Adipose tissue (tissue), 3 donors: ENCODE measurements around the gene POU2F3. TPM values are rescaled to one million over a fixed set of nuclear protein-coding genes. Genes with fewer than 3 reads are reported as not detected.

Experiments
- H3K27ac ChIP-seq: one replicate; pipeline ENCODE4 v1.5.1; 2013; ENCODE audit warnings: low read depth, low read length
- WGBS, 3 donors: extraction: QIAGEN DNeasy Blood & Tissue Kit; methylation state at CpG; one replicate each; pipeline ENCODE4 v1.1.7; 2013; 5-methylcytosine and 5-hydroxymethylcytosine counted together
- polyA plus RNA-seq, 3 donors: library from polyadenylated mRNA; stranded (reverse); fragments of 200-250 nt; gene quantifications; one replicate each; pipeline ENCODE4 v1.2.3, GENCODE V29; 2013
- donor health status: healthy with polysubstance abuse.
- donor health status: Bipolar disorder and iron deficiency.
- donor health status: healthy.

Gene POU2F3
- polyA plus RNA-seq, 3 donors: 0.08 to 0.16 TPM; not detected in 1

DNA sequence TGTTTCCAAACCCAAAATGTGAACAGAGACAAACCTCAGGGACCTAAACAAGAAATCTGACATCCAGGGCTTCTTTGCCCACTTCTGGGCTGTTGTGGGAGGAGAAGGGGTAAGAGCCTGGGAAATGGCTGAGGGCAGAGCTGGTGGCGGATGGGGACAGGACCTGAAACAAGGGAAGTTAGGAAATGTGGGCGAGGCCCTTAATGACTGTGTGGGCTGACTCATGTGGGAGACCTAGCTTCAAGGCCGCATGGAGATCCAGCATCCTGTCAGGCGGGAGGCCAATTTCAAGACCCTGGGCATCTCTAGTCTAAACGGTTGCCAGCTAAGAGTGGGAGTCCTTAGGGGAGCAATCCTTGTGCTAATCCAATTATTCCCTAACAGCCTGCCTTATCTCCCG is 31.2 kb upstream of the POU2F3 start:
- WGBS, 3 donors: 15 to 42% (median 25%) methylated on average over 6 of the region's 6 CpGs
- no peak overlapping the region for H3K27ac ChIP-seq

DNA sequence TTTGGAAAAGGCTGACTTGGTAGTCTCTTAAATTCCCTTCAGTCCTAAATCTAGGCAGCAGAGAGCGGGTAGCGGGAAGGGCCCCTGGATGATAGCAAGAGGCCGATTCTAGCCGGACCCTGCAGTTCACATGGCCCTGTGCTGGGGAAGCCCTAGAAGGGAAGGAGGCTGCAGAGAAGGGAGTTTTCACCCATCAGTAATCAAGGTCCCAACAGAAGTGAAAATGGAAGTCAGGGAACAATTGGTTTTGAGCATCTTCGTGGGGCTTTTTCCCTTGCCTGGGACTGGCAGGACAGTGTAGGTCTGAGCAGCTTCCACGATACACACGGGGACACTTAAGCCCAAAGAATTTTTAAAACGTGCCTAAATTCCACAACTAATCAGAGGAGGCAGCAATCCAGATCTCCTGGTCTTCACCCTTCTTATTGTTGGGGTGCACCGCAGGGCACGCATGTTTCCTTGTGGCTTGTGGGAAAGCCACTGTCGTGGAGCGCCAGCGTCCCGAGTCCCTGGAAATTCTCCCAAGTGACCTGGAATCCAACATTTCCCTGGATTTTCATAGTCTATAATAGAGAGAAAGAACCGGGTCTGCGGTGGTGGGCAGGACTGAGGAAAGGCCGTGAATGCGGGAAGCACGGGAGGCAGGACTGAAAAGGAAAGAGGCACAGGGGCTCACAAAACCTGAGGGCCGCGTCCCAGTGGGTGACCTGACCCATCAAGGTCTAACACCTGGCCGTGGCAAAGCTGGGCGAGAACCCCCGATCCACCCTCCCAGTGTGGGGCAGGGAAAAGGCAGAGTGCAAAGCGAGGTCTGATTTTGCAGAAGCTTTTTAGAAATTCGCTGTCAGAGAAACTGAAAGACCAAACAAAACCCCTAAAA is 30.0 kb upstream of the POU2F3 start:
- 13 to 14% (median 14%) methylated on average over 26 of the region's 26 CpGs for WGBS, 3 donors
- peak overlapping the region; percentile 58 for H3K27ac ChIP-seq

DNA sequence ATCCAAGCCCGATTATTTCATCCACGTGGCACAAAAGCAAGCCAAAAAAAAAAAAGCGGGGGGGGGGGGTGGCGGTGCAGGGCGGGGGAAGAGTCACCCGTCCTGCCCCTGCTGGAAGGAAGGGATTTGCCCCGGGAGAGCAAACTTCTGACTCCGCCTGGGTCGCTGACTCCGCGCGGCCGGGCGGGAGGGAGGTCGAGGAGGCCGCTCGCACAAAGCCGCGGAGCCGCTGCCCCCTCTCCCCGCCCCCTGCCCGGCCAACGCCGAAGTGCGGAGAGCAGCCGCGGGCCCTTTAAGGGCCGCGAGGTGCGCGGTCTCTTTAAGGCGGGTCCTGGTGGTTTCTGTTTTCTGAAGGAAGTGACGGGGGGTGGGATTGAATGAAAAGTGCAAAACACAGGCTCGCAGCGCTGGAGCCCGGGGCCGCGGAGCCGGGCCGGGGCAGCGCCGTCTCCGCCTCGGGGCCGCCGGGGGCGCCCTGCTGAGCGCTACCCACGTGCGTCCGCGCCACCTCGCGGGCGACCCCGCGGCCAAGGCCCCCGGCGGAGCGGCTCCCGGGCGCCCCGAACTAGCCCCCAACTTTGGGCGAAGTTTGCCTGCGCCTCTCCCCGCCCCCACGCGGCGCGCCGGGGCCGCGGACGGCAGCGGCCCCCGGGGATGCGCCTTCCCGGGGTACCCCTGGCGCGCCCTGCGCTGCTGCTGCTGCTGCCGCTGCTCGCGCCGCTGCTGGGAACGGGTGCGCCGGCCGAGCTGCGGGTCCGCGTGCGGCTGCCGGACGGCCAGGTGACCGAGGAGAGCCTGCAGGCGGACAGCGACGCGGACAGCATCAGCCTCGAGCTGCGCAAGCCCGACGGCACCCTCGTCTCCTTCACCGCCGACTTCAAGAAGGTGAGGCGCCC is 29.1 kb upstream of the POU2F3 start, which contains the start of gene OAF:
TSS of gene OAF (plus strand) at position 407 of the 896 bp plus-strand sequence. CDS start at position 655, 248 bp downstream.
- WGBS, 3 donors: 0 to 1% (median 1%) methylated on average over 69 to 108 of the region's 108 CpGs

DNA sequence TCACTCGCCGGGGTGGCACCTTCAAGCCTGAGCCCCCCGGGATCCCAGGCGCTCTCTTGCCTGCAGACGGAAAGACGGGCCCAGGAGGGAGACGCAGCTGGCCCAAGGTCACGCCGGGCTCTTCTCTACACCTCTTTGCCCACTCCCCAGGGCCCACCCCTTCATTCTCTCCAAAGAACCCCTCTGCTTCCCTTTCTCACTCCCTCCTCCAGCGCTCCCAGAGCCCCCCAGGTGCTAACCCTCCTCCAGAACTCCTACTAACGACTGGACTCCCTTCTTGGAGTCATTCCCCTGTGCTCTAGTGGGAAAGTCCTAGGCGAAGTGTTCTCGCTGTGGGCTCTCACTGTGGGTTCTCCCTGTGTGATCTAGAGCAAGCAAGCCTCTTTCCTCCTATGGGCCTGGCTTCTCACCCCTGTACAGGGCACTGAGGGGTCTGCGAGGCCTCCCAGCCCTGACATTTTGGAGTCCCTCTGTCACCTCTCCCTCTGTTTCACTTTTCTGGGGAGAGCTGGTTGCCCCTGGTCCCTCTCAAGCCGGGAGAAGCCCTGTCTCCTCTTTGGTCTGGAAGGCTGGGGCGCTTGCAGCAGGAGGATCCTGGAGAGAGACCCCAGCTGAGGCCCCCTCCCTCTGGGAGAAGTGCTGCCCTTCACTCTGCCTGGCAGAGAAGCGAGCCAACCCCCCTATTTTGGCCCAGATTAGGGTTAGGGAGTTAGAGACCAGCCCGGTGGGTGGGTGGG is 28.2 kb upstream of the POU2F3 start:
- H3K27ac ChIP-seq: peak overlapping the region; percentile 11
- WGBS, 3 donors: 7 to 10% (median 10%) methylated on average over 16 to 18 of the region's 18 CpGs

More for the DNA sequence above, 29.1 kb upstream of the POU2F3 start, which contains the start of gene OAF:
- peak within 1 kb of the TSS; percentile 58 for H3K27ac ChIP-seq

DNA sequence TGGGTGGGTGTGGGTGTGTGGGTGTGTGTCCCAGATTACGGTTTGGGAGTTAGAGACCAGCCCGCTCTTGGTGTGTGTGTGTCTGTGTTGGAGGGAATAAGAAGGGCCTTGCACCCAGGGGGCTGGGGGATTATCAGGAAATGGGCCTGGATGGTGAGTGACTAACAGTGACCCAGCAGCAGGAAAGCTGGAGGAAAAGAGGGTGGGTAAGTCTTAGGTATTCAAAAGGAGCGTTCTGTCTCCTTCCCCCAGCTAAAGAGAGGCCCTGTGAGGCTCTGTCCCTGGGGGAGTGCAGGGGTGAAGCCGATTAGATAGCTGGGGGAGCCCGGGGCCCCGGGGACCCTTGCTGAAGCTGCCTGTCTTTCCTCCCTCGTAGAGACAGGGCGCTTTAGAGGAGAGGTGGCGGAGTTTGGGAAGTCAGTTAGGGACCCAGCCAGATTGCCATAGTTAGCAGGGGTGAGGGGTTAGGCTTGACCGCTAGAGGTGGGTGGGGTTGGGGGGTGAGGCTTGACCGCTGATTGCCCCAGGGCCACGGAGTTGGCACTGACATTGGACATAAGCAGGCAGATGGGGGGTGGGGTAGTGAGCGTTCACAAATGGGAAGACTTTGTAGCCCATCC is 27.6 kb upstream of the POU2F3 start:
- 27 to 44% (median 35%) methylated on average over 11 to 13 of the region's 13 CpGs for WGBS, 3 donors
- H3K27ac ChIP-seq: peak overlapping the region; percentile 4

DNA sequence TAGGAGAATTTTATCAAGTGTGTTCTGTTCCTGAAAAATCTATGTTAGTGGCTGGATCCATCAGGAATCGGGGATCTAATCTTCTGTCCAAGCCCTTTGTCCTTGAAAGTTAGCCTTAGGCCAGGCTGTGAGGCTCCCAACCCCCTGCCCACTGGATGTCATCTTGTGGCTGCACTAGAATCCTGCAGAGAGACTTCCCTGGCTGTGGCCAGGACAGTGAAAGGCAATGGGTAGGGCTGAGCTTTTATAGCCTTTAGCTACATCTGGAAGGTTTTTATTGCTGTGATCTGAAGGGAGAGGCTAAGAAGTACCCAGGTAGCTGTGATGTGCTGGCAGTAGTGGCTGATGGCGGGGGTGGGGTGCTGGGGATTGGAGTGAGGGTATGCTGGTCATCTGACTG is 27.0 kb upstream of the POU2F3 start:
- WGBS, 3 donors: 57 to 84% (median 63%) methylated on average over 2 of the region's 2 CpGs
- no peak overlapping the region for H3K27ac ChIP-seq

DNA sequence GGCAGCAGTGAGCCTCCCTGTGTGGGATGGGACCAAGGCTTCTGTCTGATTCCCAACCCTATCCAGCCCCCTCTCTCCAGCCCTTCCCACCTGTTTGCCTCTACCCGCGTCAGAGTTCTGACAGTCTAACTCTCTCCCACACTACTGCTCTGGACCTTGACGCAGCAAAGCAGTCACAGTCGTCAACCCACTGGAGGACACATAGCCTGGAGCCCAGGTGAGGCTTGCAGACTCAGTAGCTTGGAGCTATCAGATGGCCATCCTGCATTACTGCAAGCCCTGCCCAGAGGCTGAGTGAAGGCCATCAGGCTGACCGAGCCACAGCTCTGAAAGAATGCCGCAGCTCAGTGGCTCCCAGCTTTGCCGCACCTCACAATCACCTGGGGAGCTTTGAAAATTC is 25.4 kb upstream of the POU2F3 start:
- no peak overlapping the region for H3K27ac ChIP-seq
- WGBS, 3 donors: 40 to 89% (median 85%) methylated on average over 7 of the region's 7 CpGs

DNA sequence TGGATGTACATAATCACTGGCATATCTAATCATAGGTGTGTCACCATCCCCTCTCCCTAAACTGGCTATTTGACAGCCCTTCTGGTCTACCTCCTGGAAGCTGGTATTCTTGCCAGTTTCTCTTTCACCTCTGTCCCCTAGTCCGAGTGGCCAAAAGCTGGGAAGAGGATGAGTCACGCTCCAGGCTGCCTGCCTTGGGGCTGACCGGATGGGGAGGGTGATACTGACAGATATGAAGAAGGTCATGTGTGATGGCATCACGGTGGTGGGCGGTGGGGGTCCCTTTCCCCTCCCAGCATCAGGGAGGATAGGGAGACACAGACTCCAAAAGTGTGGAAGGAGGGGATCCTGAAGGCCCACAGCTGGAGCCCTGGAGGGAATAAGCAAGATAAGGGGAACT is 24.3 kb upstream of the POU2F3 start:
- 55 to 66% (median 58%) methylated on average over 5 of the region's 5 CpGs for WGBS, 3 donors
- no peak overlapping the region for H3K27ac ChIP-seq

DNA sequence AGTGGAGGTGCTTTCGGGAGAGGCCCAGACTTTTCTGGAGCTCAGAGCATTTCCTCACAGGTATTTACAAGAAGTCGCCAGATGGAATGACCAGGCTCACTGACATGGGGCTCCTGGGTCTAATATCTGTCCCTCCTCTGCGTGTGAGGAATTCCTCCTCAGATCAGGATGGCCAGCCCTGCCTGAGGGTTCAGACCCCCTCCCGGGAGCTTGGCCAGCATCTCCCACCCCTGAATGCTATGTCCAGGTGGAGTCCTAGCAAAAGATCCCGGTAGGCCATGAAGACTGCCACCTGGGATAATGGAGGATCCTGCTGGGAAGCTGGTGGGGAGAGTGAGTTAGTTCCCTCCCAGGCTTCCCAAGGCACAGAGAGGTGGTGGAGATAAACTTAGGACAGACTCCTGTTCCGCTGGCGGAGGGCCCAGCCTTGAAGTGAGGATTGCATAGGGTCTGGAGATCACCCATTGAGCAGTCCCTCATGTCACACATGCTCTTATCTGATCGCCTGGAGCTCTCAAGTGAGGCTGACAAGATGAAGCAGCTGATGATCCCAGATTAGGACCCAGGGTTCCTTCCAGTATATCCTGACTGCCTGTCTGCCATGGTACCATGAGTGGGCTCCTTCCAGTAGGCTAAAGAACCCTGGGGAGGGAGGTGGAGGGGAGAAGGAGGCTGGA is 23.4 kb upstream of the POU2F3 start:
- WGBS, 3 donors: 78 to 82% (median 82%) methylated on average over 8 of the region's 8 CpGs
- no peak overlapping the region for H3K27ac ChIP-seq

DNA sequence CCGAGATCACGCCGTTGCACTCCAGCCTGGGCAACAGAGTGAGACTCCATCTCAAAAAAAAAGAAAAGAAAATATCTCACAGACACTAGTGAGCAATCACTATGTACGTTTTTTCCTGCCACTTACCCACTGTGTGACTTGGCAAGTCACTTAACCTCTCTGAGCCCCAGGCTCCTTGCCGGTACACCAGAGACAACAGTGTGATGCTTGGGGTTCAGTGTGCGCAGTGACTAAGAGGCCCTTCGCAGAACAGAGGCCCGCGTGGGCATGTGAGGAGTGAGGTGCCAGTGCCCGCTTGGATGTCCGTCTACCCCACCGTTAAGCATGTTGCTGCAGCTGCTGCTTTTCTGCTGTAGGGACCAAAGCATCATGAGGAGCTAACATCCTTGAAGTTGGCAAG is 22.4 kb upstream of the POU2F3 start:
- H3K27ac ChIP-seq: no peak overlapping the region
- 79 to 90% (median 84%) methylated on average over 12 of the region's 12 CpGs for WGBS, 3 donors

DNA sequence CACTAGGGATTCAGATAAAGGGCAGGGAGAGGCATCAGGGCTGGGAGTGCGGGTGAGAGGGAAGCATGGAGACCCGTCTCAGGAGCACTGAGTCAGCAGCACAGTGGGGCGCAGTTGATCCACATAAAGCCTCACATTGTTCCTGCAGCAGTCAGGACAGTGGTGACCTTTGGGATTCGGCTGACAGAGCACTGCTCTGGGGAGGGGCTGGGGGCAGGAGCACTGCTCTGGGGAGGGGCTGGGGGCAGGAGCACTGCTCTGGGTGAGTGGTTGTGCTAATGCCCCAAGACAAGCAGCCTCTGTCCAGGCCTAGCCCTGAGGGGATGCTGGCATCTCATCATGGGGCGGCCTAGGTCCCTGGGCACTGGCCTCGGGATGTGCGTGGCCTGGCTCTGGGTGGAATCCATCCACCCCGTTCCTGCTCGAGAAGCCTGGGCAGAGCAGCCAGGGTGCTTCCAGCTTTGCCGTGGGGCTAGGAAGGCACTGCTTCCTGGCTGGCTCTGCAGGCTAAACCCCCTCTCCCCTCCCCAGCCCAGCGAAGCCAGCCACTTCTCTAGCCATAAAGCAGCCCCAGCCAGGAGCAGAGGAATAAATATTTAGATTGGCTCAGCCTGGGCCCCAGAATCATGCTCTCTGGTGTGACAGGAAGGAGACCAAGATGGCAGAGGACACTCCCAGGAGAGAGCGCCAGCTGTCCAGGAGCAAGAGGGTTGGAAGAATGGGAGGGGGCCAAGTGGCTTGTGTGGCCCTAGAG is 21.8 kb upstream of the POU2F3 start:
- WGBS, 3 donors: 51 to 72% (median 54%) methylated on average over 11 to 12 of the region's 12 CpGs
- no peak overlapping the region for H3K27ac ChIP-seq

DNA sequence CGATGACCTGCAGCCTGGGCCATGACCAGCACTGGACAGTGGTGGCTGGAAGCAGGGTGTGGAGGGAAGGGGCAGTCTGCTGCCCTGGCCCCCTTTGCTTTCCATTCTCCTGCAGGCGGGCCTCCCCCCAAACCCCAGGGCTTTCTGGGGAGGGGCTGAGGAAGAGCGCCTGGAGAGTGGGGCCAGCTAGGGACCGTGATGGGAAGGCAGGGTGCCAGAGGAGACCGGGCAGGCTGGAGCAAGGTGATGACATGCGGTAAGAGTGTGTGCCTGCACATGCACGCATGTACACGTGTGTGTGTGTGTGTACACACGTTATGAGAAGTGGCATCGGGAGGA is 21.3 kb upstream of the POU2F3 start:
- 59 to 69% (median 68%) methylated on average over 10 of the region's 10 CpGs for WGBS, 3 donors

DNA sequence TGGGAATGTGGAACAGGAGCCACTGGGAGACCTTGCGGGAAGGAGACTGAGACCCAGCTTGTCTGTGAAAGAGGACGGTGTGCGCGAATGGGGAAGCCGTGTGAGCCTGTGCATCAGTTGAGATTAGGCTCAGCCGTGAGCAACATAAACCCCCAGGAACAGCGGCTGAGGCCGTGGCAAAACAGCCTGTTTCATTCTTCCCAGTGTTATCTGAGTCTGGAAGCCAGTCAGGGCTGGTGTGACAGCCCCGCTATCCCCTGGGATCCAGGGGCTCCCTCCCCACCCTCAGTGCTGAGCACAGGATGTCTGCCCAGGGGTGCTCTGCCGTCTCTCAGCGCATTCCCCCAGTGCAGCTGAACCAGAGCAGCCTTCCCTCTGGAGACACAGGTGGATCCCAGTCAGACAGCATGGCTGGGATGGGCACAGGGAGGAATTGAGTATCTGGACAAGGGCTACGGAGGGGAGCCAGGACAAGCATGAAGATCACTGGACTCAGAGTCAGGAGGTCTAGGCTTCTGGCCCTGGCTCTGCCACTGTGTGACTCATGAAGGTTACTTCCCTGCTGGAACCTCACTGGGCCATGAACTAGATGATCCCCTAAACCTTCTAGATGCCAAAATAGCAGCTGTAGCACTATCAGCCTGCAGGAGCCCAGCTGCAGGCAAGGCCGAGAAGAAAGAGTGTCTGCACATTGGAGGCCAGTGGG is 20.6 kb upstream of the POU2F3 start:
- WGBS, 3 donors: 55 to 70% (median 68%) methylated on average over 13 of the region's 13 CpGs
- no peak overlapping the region for H3K27ac ChIP-seq

More for the DNA sequence above, 21.3 kb upstream of the POU2F3 start:
- no peak overlapping the region for H3K27ac ChIP-seq

DNA sequence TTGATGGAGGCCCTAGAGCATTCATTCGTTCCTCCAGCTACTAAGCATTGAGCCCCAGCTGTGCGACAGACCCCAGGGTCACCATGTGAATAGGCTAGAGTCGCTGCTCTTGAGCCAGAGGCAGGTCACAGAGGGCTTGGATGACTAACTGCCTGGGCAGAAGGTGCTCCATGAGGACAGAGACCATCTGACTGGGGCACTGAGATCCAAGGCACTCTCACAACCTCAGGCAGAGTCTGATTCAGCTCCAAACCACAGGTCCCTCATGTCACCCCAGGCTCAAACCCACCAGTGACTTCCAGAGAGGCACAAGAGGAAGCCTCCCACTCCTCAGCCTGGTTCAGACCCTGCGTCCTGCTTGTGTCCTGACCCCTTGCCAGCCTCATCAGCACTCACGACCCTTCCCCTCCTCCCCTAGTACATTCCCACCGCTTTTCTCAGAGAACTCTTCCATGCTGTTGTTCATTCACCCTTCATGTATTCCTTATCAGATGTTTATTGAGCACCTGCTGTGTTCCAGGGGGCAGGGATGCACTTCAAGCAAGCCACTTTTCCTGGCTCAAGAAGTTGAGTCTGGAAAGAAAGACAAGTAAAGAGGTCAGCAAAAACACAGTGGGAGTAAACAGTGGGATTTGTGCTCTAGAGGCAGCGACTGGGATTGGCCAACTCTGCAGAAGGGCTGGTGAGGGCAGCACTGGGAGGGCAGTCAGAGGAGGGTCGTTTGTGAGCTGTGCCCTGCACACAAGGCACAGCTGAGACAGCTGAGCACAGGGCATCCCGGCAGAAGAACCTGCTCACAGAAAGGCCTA is 19.8 kb upstream of the POU2F3 start:
- WGBS, 3 donors: 50 to 68% (median 68%) methylated on average over 7 to 9 of the region's 9 CpGs
- no peak overlapping the region for H3K27ac ChIP-seq

DNA sequence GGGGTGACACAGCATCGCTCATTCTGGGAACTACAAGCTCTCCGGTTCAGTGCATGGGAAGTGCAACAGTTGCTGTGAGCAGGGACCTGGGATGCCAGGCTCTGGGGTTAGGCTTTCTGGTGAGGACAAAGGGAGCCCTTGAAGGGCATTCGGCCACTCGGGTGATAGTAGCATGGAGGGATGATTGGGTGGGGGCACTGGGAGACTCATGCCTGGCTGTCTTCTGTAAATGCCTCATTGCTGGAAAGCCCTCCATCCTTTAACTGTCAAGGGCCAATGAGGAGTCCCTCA is 19.2 kb upstream of the POU2F3 start:
- 35 to 91% (median 90%) methylated on average over 4 of the region's 4 CpGs for WGBS, 3 donors

More for the DNA sequence above, 19.2 kb upstream of the POU2F3 start:
- H3K27ac ChIP-seq: no peak overlapping the region
